ENCODE data around the gene SGPP1. TPM values are rescaled to one million over a fixed set of nuclear protein-coding genes. Genes with fewer than 3 reads are reported as not detected.
"Not testable (repeated sequence)": the region's sequence is repeated elsewhere in the genome, so short reads cannot be mapped to it uniquely, and the experiment has no call there.

The SGPP1 gene
- polyA plus RNA-seq, 3 donors from 2014 or later = 16.7 to 35.2 (median 21.2) TPM

DNA sequence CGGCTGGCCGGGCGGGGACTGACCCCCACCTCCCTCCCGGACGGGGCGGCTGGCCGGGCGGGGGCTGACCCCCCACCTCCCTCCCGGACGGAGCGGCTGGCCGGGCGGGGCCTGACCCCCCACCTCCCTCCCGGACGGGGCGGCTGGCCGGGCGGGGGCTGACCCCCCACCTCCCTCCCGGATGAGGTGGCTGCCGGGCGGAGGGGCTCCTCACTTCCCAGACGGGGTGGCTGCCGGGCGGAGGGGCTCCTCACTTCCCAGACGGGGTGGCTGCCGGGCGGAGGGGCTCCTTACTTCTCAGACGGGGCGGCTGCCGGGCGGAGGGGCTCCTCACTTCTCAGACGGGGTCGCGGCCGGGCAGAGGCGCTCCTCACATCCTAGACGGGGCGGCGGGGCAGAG is 23.2 kb upstream of the SGPP1 start:
- H3K4me3 Mint-ChIP-seq; H3K4me1 Mint-ChIP-seq; H3K27ac Mint-ChIP-seq; H3K9me3 Mint-ChIP-seq; H3K36me3 Mint-ChIP-seq; DNase-seq; H3K27me3 Mint-ChIP-seq (ENCODE audit: low read depth in 3 of 3): not testable (repeated sequence)

DNA sequence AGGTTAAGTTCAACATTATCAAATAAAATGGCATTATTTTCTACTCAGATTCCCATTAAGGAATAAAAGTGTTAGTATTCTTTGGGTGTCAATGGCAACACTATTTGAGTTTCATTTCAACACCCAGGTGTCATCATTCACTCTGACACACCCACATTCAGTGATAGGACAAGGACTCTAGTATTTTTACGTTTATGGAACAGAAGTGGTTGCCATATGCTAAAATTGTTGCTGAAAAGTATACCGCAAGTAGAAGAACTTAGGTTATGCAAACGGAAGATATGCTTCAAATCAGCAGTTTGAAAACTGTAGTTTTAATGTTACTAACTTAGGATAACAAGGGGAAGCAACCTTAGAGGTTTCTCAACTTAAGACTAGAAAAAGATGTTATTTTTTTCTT is 20.0 kb upstream of the SGPP1 start:
- no peak for DNase-seq
- peaks cover 0 to 7% (median 0%) of the 10 kb centered on the region in 3 donors for H3K27me3 Mint-ChIP-seq (ENCODE audit: low read depth in 3 of 3)
- no peaks in the 10 kb centered on the region for H3K36me3 Mint-ChIP-seq
- no peaks in the 10 kb centered on the region for H3K9me3 Mint-ChIP-seq
- peaks cover 4 to 6% of the 10 kb centered on the region in 2 donors for H3K4me1 Mint-ChIP-seq
- H3K27ac Mint-ChIP-seq = no peak overlapping the region
- H3K4me3 Mint-ChIP-seq = no peak overlapping the region

DNA sequence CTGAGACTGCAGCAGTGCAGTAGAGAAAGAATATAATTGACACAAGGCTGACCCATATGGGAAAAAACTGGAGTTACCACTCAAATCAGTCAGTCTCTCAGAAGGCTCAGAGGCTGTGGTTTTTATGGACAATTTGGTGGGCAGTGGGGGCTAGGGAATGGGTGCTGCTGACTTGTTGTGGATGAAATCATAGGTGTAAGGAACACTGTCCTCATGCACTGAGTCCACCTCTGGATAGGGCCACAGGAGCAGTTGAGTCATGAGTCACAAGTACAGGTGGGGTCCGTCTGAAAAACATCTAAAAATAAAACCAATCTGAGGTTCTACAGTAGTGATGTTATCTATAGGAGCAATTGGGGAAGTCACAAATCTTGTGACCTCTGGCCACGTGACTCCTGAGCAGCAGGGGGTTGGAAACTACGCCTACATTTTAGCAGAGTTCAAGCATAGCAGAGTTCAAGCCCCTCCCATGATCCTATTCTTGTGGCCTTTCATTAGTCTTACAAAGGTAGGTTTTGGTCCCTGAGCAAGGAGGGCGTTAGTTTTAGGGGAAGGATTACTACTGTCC is 18.1 kb upstream of the SGPP1 start:
- Mint-ChIP-seq H3K4me3 (no peak overlapping the region), H3K27me3 (ENCODE audit: low read depth in 3 of 3) (peaks cover 0 to 4% (median 0%) of the 10 kb centered on the region in 3 donors), H3K9me3 (no peaks in the 10 kb centered on the region), H3K36me3 (no peaks in the 10 kb centered on the region), H3K4me1 (peaks cover 4 to 6% of the 10 kb centered on the region in 2 donors), H3K27ac (peak overlapping the region in 2 of 6 donors; percentile 4 to 73)
- no peak for DNase-seq

DNA sequence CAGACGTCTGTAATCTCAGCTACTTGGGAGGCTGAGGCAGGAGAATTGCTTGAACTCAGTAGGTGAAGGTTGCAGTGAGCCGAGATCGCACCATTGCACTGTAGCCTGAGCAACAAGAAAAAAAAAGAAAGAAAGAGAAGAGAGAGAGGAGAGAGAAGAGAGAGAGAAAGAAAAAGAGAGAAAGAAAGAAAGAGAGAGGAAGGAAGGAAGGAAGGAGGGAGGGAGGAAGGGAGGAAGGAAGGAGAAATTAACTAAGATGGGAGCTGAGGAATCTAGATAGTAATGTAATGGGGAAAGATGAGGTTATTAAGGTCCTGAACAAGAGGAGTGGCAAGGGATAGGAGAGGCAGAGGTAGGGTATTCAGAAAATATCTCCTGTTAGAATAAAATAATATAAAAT is 17.4 kb upstream of the SGPP1 start:
- Mint-ChIP-seq H3K27me3 (ENCODE audit: low read depth in 3 of 3) (peaks cover 0 to 4% (median 3%) of the 10 kb centered on the region in 3 donors), H3K4me3 (no peak overlapping the region), H3K36me3 (no peaks in the 10 kb centered on the region), H3K9me3 (no peaks in the 10 kb centered on the region), H3K4me1 (peaks cover 4 to 6% of the 10 kb centered on the region in 2 donors), H3K27ac (peak overlapping the region in 1 of 6 donors; percentile 69)
- no peak for DNase-seq

DNA sequence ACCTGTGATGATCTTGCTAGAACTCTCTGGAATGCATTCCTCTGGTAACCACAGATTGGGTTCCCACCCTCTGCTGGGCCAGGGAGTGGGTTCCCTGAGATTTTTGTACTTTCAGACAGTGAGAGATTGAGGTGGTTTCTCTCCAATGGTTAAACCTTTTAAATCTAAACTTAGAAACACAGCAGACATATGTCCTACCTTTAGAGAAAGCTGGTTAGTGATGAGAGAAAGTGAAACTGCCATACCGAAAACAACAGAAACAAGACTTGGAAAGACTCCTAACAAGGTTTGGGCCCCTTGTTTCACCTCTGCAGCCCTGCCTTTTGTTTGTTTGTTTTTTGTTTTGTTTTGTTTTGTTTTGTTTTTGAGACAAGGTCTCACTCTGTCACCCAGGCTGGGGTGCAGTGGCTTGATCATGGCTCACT is 9.7 kb upstream of the SGPP1 start:
- Mint-ChIP-seq H3K4me3 (peak overlapping the region in 1 of 5 donors; percentile 30), H3K36me3 (no peaks in the 10 kb centered on the region)

DNA sequence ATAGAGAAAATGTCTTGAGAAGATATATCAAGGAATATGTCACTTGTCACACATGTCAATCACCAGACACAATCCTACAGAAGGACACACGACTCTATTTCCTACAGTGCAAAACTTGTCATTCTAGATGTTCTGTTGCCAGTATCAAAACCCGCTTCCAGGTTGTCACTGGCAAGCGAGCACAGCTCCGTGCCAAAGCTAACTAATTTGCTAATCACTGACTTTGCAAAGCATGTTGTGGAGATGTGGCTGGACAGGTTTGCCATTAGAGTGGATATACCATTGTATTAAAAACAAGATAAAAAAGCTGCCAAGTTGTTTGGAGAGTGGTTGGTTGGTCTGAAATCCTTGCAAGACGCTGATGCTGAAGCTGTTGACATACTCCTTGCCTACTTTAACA is 7.9 kb upstream of the SGPP1 start:
- Mint-ChIP-seq H3K27ac (no peak overlapping the region), H3K9me3 (no peaks in the 10 kb centered on the region), H3K4me3 (no peak overlapping the region), H3K27me3 (ENCODE audit: low read depth in 3 of 3) (peaks cover 2 to 15% (median 4%) of the 10 kb centered on the region in 3 donors), H3K4me1 (peaks cover 0 to 5% of the 10 kb centered on the region in 2 donors), H3K36me3 (no peaks in the 10 kb centered on the region)
- no peak for DNase-seq

More for the DNA sequence above, 9.7 kb upstream of the SGPP1 start:
- Mint-ChIP-seq H3K9me3 (no peaks in the 10 kb centered on the region), H3K27ac (peak overlapping the region in 3 of 6 donors; percentile 12 to 39 (median 28)), H3K27me3 (ENCODE audit: low read depth in 3 of 3) (peaks cover 2 to 15% (median 4%) of the 10 kb centered on the region in 3 donors), H3K4me1 (peaks cover 0 to 5% of the 10 kb centered on the region in 2 donors)
- DNase-seq = no peak

DNA sequence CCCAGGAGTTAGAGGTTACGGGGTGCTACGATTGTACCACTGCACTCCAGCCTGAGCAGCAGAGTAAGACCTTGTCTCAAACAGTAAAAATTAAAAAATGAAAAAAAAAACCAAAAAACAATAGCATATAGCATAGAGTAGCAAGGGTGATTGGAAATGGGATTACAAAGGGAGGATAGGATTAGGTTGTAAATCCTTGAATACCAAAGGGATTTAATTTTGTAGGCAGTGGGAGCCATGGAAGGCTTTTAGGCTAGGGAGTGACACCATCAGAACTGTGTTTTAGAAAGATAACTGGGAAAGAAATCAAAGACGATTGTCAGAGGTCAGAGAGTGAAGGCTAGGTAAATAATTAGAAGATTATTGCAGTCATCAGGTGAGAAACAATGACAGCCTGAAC is 2.8 kb upstream of the SGPP1 start:
- Mint-ChIP-seq H3K27ac (peak overlapping the region in 1 of 6 donors; percentile 8), H3K36me3 (peaks cover 0 to 3% (median 0%) of the 10 kb centered on the region in 3 donors), H3K4me1 (peaks cover 25 to 27% of the 10 kb centered on the region in 2 donors), H3K4me3 (no peak overlapping the region), H3K9me3 (no peaks in the 10 kb centered on the region), H3K27me3 (ENCODE audit: low read depth in 3 of 3) (peaks cover 7 to 12% (median 8%) of the 10 kb centered on the region in 3 donors)
- DNase-seq = no peak

DNA sequence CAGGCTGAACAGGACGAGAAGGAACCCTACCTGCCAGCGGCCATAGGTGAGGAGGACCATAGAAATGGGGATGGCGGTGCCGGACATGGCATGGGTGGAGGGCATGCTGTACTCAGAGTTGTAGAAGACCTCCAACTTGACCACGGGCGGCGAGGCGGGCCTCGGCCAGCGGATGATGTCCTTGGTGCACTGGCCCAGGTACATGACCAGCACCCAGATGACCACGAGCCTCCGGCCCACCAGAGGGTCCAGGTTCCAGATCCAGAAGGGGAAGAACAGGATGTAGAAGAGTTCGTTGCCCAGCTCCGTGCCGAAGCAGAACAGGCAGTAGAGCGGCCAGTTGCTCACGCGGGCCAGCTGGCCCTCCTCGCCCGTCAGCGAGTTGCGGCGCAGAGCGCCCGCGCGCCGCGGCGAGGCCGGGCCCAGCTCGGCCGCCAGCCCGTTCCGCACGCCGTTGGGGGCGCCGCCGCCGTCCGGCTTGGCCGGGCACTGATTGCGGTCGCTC is 582 bp downstream of the SGPP1 start:
- H3K27ac Mint-ChIP-seq = peak overlapping the region; percentile 93 to 98 (median 96)
- no peaks in the 10 kb centered on the region for H3K9me3 Mint-ChIP-seq
- peaks cover 42% of the 10 kb centered on the region in 2 donors for H3K4me1 Mint-ChIP-seq
- peaks cover 6 to 7% (median 6%) of the 10 kb centered on the region in 3 donors for H3K27me3 Mint-ChIP-seq (ENCODE audit: low read depth in 3 of 3)
- peaks cover 0 to 3% (median 0%) of the 10 kb centered on the region in 3 donors for H3K36me3 Mint-ChIP-seq
- no peak for DNase-seq
- H3K4me3 Mint-ChIP-seq = peak overlapping the region; percentile 99 to 100 (median 99)

DNA sequence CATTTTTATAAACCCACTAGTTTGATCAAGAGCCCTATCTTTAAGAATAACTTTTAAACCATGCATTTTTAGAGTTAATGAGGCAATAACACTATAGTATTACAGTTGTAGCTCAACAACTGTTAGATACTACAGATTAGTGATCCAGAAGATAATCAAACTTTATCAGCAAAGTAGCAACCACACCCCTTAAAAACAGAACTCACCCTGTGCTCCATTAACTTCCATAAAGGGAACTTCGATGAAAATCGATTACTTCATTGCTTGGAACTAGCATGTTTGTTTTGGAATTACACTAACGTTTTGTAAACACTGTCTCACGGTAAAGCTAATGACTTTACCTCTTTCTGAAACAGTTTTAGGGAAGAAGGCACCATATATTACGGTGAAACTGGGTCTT is 1.4 kb downstream of the SGPP1 start:
- peak overlapping the region; percentile 99 to 100 (median 99) for H3K4me3 Mint-ChIP-seq

DNA sequence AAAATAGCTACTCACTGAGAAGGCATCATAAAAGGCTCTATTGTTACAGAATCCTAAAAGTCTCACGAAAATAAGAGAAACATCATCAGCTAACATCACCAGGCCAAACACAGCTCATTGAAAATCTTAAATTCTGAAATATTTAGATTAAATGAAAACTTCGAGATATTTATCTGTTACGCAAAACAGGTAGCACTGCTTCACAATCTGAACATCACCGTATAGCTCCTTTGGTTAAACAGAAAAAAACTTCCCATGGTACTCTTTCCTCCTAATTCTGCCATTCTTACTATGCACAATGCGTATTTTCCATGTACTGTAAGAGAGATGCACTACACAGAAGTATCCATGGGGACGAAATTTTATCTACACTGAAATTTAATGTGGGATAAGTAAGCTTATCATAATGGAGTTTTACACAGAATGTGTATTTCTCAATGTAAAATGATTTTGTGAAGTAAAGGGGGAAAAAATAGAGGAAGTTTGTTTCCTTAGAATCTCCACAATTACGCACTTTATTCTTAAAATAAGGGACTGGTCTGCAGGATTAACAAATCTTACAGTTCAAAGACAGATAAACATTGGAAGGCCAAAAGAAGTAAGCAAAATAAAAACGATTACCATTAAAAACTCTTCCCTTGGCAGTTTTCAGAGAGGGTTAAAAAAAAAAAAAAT is 1.9 kb downstream of the SGPP1 start:
- DNase-seq = no peak
- Mint-ChIP-seq H3K9me3 (no peaks in the 10 kb centered on the region), H3K4me1 (peaks cover 42 to 49% of the 10 kb centered on the region in 2 donors), H3K36me3 (peaks cover 0 to 7% (median 4%) of the 10 kb centered on the region in 3 donors), H3K4me3 (peak overlapping the region; percentile 99 to 100 (median 99)), H3K27me3 (ENCODE audit: low read depth in 3 of 3) (peaks cover 6 to 7% (median 6%) of the 10 kb centered on the region in 3 donors), H3K27ac (peak overlapping the region in 5 of 6 donors; percentile 51 to 98 (median 98))

More for the DNA sequence above, 1.4 kb downstream of the SGPP1 start:
- H3K27ac Mint-ChIP-seq = peak overlapping the region; percentile 62 to 98 (median 96)
- peaks cover 0 to 5% (median 2%) of the 10 kb centered on the region in 3 donors for H3K36me3 Mint-ChIP-seq
- peaks cover 6 to 7% (median 6%) of the 10 kb centered on the region in 3 donors for H3K27me3 Mint-ChIP-seq (ENCODE audit: low read depth in 3 of 3)
- peaks cover 42 to 48% of the 10 kb centered on the region in 2 donors for H3K4me1 Mint-ChIP-seq
- no peak for DNase-seq
- H3K9me3 Mint-ChIP-seq = no peaks in the 10 kb centered on the region

DNA sequence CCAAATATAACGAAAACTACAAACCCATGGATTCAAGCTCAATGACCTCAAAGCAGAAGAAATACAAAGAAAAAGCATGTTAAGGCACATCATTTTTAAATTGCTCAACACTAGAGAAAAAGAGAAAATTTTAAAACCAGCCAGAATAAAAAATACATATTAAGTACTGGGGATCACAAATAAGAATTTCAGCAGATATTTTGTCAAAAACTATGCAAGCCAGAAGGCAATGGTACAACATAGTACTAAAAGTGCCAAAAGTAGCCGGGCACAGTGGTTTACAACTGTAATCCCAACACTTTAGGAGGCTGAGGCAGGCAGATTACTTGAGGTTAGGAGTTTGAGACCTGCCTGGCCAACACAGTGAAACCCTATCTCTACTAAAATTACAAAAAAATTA is 10.2 kb downstream of the SGPP1 start:
- Mint-ChIP-seq H3K4me1 (peaks cover 16 to 32% of the 10 kb centered on the region in 2 donors), H3K4me3 (no peak overlapping the region), H3K9me3 (peaks cover 3 to 18% (median 13%) of the 10 kb centered on the region in 6 donors), H3K27ac (no peak overlapping the region), H3K27me3 (ENCODE audit: low read depth in 3 of 3) (peaks cover 1 to 4% (median 3%) of the 10 kb centered on the region in 3 donors), H3K36me3 (peaks cover 16 to 23% (median 20%) of the 10 kb centered on the region in 3 donors)
- DNase-seq = peak in 2 of 3 donors; percentile 28

DNA sequence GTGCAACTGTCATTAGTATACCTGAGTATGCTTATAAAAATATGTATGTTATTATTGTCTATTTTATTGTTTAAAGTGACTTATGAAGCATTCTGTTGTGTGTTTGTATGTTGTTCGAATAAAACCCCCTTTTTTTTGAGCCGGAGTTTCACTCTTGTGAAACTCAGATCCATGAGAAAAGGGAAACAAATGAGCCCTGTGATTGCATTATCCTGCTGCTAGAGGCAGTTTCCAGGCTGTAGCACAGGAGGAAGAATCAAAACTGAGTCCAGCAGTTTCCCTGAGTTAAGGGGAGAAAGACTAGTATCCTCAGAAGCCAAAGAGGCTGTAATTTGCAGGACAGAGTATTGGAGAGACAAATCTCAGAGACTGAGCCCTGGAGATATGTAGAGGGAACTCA is 12.5 kb downstream of the SGPP1 start:
- DNase-seq = no peak
- Mint-ChIP-seq H3K4me3 (no peak overlapping the region), H3K36me3 (peaks cover 12 to 23% (median 16%) of the 10 kb centered on the region in 3 donors), H3K27ac (no peak overlapping the region), H3K27me3 (ENCODE audit: low read depth in 3 of 3) (peaks cover 1 to 4% (median 3%) of the 10 kb centered on the region in 3 donors), H3K4me1 (peaks cover 27 to 43% of the 10 kb centered on the region in 2 donors), H3K9me3 (peaks cover 3 to 18% (median 13%) of the 10 kb centered on the region in 6 donors)

DNA sequence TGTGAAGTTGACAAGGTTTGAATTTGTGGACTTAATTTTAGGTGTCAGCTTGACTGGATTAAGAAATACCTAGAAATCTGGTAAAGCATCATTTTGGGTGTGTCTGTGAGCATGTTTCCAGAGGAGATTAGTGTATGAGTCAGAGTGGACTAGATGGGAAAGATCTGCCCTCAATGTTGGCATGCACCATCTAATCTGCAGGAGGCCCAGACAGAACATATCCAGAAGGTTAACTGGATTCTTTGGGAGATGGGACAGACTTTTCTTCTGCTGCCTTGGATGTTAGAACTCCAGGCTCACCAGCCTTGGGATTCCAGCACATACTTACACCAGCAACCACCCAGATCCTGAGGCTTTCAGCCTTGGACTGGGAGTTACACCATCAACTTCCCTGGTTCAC is 14.1 kb downstream of the SGPP1 start:
- Mint-ChIP-seq H3K4me1 (peaks cover 30 to 59% of the 10 kb centered on the region in 2 donors), H3K27me3 (ENCODE audit: low read depth in 3 of 3) (peaks cover 0 to 4% (median 3%) of the 10 kb centered on the region in 3 donors), H3K27ac (peak overlapping the region in 4 of 6 donors; percentile 27 to 60 (median 42)), H3K36me3 (peaks cover 12 to 19% (median 13%) of the 10 kb centered on the region in 3 donors), H3K4me3 (peak overlapping the region in 1 of 5 donors; percentile 48), H3K9me3 (peaks cover 3 to 18% (median 13%) of the 10 kb centered on the region in 6 donors)
- no peak for DNase-seq

DNA sequence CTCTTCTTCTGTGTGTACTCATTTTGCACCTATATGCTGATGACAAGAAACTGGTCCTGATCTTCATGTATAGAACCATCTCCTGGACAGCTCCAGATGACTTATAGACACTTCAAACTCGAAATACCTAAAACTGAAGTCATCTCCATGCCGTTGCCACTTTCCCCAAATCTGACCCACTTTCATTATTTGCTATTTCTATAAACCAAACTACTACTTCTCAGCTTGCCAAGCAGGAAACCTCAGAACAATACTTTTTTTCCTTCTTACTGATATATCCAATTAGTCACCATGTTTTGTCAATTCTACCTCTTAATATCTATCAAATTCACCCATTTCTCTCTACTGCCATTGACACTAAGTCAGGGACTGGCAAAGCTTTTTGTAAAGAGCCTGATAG is 14.8 kb downstream of the SGPP1 start:
- Mint-ChIP-seq H3K4me1 (peaks cover 30 to 62% of the 10 kb centered on the region in 2 donors), H3K36me3 (peaks cover 12 to 16% (median 13%) of the 10 kb centered on the region in 3 donors), H3K27ac (peak overlapping the region; percentile 17 to 88 (median 72)), H3K27me3 (ENCODE audit: low read depth in 3 of 3) (peaks cover 0 to 4% (median 3%) of the 10 kb centered on the region in 3 donors), H3K4me3 (peak overlapping the region; percentile 53 to 82 (median 68)), H3K9me3 (peaks cover 3 to 18% (median 11%) of the 10 kb centered on the region in 6 donors)
- peak in 1 of 3 donors; percentile 6 for DNase-seq
